Eye (tissue), 1 donor: ENCODE results near the gene PLXNA4.

Experiments
- DNase-seq: peaks from one replicate; pipeline ENCODE4 v3.0.0-alpha.2; 2015

Gene PLXNA4

DNA sequence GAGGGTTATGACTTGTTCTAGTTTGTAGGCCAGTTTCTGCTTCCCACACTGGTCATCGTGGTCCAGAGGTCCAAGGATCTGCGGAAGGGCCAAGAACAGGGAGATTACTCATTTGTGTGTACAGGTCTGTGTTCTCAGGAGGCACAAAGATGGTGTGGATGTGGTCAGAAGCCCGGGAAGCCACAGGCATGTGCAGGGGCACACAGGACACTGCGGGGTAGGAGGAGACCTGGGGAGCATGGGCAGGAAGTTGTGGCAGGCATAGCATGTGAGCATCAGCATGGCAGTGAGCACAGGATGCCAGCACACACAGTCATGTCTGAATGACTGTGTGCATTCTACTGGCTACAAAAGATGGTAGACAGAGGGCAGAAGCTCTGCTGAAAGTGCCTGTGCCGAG lies 445.8 kb downstream of the PLXNA4 start:
- DNase-seq: no peak

DNA sequence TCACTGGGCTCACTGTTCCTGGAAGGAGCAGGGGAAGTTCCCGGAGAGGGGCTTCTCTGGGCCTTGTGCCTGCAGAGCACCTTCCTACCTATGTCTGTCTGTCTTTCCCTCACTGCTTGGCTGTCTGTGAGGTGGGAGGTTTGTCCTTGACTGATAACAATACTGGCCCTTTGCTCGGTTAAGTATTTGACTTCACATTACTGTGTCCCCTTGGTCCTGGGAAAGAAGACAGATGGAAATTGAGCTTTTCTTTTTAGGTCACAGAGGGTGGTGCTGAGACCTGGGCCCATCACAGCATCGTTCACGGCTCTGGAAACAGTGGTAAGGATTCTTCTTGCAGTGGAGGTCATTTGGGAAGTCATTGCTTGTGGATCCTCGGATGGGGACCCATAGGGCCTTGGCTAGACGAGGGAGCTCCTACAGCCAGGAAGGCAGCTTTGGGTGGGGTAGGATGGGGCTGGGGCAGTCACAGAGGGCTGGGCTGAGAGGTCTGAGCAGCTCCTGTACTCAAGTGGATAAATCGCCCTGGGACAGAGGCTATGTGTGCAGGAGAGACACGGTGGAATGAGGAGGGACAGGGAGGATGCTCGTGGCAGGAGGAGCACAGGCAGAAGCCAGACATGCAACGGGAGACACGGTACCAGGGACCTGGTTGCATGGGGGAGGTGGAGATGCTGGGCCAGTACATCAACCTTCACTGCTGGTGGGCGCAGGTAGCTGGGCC lies 450.2 kb downstream of the PLXNA4 start:
- no peak for DNase-seq

DNA sequence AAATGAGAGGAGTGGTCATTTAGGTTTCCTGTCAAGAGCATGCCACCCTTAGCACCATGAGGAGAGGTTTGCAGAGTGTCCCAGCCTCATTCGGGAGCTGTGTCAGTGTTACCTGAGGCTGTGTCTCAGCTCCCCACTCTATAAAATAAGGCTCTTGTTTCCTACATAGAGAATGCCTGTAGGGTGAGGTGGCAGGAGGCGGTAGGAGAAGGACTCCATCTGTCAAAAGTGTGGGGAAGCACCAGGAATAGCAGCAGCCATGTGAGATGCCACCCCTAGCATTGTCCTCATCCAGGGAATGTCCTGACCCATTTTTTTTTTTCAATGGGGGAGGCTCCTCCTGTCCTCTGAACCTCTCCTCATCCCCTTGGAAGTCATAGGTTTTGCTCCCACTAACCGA lies 451.2 kb downstream of the PLXNA4 start:
- no peak for DNase-seq

DNA sequence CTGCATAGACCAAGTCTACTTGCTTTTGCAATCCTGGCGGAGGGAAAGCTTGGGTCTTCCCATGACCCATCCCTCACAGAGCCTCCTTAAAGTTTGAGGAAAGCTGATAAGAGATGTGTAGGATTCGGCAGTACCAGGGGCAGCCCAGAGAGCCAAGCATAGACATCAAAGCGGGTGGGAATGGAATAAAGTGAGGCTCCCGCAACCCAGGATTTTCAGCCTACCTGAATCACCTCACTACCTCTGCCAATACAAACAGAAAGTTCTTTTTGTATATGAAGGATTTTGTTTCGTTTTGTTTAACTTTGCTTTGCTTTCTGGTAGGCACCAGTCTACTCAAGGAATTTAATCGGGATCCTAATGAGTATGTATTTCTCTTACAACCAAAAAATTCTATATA lies 451.7 kb downstream of the PLXNA4 start:
- no peak for DNase-seq

DNA sequence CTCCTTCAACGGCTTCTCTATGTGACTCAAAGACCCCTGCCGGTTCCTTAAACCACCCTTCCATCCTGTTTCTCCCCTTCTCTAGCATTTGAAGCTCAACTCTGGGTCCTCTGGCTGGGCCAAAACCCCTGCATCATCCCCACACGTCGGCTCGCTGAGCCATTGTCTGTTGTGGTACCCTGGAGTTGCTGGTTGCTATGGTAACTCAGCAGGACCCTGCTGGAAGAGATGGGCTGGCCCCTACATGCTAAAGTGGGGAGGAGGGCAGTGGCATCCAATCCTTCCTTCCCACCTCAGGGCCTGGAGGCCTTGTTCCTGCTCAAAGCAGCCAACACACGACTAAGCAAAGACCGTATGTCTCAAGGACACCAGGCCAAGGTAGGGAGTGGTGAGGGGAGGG lies 452.5 kb downstream of the PLXNA4 start:
- DNase-seq: no peak

DNA sequence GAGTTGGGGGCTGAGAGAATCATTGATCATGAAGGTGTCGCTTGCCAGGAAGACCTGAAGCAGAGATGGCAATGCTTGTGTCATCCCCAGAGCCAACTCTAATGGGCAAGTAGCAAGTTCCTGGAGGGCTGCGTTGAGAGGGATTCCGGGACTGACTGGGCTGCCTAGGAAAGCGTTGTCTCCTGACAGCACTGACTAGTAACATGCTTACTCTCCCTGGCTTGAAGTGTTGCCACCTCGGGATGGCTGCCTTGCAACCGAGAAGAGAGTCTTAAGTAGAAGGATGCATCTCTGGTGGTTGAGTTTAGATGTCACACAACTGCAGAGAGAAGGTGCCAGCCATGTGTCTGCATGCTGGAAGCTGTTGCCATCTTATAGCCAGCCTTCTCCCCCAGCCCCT lies 453.4 kb downstream of the PLXNA4 start:
- no peak for DNase-seq

DNA sequence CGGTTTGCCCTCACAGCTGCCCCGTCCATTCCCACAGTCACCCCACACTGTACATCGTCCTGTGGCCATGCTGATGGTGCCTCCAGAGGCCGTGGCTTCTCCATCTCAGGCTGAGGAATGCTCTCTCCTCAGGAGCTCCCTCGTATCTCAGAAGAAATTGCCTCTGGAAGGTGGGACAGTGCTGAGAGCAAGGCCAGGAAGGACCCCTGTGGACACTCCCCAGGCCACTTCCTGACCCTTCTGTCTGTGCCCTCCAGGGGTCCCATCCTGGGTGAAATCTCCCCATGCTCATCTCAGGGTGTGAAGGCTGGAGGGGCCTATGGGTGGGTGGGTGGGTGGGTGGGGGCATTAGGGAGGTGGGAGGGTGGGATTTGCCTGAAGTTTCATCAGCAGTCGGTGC lies 454.3 kb downstream of the PLXNA4 start:
- DNase-seq: no peak

DNA sequence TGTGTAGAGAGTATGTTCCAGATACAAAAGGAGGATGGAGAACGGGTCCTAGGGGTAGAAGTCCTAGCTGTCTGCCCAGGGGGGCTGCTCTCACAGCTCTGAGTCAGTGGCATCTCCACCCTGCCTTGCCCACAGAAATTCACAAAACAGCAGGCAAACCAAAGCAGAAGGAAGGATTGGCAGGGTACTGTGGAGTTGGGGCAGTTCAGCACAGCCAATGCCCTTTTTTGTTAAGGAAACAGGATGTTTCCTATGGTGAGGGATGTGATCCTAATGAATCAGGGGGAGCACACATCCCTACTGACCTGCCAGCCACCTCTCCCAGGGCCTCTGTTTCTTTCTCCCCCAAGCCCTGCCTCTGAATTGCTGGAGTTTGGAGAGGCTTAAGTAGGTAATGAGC lies 457.6 kb downstream of the PLXNA4 start:
- no peak for DNase-seq

DNA sequence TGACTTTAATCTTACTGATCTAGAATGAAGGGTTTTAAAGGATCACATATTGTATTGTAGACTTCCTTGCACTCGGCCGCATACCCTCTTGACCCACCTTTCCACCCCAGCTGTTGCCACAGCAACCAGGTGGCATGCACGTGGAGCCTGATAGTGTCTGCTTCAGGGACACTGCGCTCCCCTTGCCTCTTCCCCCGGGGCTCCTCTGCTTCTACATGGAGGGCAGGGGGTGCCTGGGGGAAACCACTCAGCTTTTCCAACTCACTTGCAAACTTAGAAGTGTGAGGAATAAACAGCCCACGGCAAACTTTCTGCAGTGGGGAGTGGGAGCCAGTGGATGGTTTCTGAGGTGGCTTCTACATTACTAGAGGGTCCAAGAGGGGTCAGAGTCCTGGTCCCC lies 458.6 kb downstream of the PLXNA4 start:
- DNase-seq: no peak

DNA sequence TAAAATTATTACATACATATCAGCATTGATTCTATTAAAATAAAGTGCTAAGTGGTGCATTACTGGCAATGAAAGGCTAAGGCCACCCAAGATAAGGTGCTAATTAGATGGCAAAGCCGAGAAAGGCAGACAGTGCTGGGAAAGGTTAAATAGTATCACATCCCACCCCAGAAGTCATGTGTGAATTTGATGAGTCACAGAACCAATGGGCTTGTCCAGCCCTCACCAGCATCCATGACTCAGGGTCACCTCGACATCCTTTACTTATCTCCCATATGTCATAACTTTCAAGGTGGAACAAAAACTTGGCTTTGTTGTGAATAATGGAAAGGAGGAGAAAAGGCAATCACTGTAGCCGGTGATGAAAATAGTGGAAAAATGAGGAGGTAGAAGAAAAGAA lies 459.1 kb downstream of the PLXNA4 start:
- no peak for DNase-seq

DNA sequence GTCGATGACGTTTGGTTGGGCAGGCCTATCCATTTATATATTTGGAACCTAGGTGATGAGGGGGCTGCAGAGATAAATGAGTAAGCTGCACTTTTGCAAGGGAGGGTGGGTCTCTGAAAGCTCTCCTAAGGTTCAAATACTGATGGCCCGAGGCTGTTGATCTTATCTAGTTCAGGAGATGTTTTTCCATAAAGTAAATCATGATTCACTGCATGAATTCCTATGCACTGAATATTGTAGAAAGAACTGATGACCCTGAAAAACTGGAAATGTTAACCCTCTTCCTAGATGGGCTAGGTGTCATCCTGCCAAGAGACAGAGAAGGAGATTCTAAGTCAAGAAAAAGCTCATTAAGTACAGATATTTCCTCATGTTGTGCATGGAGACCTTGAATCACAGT lies 459.9 kb downstream of the PLXNA4 start:
- no peak for DNase-seq

DNA sequence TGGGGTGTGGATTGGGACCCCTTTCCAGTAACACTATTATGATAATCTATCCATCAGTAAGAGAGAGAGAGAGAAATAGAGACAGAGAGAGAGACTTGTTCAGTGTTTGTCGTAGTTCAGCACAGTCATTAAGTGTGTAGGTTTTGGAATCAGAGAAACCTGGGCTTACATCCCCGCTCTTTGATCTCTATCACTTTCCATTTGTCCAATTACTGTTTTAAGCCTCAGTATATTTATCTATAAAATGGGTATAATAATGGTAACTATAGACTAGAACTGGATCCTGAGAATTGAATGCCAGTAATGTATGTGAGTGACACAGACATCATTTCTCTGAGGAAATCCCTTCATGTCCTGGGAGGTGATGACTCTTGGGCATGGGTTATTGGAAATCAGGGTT lies 460.5 kb downstream of the PLXNA4 start:
- DNase-seq: no peak

DNA sequence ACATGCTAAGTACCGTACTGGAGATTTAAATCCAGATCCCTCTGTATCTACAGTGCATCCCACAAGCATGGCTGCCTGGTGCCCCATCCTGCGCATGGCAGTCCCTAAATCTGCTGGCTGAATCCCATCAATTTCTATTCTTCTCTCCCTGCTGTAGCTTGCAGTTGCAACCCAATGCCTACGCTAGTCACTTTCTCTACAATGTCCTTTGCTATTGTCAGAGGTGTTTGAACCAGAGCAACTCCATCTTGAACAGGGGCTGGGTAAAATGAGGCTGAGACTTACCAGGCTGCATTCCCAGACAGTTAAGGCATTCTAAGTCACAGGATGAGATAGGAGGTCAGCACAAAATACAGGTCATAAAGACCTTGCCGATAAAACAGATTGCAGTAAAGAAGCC lies 461.2 kb downstream of the PLXNA4 start:
- no peak for DNase-seq

DNA sequence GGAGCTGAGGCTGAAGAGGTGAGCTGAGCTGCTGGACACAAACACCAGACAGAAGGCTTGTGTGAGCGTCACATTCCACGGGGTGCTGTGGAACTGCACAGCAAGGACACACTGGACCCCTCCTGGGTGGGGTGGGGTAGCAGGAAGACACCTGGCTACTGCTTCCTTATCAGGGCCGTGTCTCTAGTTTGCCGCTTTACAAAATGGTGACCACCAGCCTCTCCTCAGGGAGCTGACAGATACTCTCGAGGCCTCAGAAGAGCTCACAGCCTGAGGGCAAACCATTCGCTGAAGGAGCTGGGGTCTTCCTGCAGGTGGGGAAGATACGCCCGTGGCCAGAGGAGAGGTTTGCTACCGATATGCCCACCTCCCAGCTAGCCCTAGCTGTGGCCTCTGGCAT lies 461.9 kb downstream of the PLXNA4 start:
- no peak for DNase-seq

DNA sequence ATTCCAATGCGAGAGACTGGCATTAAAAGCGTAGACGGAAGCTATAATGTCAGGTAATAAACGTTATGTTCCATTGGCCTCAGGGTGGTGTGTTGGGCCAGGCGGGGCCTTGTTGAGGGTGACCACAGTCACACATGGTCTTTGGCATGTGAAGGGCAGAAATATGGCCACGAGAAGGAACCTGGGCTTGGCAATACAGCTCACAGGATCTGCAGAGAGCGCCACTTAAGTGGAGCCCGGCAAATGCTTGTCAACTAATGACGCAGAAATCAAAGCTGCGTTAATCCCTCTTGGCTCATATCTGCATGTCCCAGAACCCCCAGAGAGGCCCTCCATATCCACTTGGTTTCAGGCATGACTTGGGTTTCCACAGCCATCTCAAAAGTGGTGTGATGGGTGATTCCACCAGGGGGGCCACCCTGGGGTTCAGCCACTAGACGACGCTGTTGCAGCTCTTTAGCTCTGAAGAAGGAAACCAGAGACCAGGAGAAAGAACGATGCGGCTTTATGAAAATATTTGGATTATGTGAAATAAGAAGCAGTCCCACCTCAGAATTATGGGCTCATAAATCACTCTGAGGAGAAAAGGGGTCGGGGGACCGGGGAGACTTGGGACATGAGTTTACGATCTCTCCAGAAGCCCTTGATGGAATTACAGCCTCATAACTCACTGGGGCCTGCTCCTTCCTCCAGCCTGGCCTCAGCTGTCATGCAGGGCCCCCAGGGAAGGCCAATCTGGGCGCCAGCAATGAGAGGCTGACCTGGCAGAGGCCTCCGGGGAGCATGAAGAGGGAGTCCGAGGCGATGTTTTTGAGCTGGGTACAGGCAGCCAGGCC lies 462.5 kb downstream of the PLXNA4 start:
- DNase-seq: peak; percentile 34

DNA sequence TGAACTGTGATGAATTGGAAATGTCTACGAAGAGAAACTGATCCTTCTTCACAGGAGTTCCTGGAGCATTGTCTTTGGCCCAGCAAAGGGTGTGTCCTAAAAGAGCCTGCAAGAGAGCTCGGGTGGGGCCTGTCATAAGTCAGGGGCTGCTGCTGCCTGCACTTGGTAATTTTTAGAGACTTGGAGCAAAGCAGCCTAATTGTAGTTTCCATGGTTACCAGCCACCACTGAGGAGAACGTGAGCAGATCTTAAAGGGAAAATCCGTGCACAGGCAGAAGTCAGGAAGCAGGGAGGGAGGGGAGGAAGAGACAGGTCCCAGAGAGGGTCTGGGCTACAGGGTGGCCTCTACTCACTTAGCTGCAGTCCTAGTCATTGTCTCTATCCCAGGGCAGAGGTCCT lies 463.6 kb downstream of the PLXNA4 start:
- peak; percentile 30 for DNase-seq

DNA sequence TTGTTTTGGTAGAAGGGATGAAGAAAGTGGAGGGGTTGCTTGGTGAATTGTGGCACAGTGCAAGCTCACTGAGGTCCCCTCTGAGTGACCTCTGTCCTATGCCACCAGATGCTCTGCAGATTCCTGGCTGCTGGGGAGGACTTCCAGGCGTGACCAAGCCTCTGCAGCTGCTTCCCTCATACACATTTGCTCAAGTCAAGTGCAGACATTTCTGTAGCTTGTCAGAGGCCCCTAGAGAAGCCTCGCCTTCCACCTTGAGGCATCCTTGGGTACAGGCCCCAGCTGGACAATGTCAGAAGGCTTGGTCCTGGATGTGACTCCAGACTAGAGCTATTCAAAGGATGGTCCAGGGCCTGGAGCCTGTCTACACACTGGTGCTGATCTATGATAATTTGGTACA lies 464.2 kb downstream of the PLXNA4 start:
- DNase-seq: peak; percentile 29

DNA sequence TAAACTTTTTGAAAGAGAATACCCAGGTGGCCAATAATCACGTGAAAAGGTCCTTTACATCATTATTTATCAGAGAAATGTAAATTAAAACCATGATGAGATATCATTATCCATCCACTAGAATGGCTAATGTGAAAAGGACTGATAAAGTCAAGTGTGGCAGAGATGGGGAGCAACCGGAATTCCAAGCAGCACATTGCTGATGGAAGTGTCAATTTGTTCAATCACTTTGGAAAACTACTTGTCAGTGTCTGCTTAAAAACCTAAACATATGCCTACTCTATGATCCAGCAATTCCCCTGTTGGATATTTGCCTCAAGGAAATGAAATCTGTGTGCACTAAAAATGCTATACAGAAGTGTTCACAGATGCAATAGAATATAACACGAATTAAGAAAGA lies 465.6 kb downstream of the PLXNA4 start:
- no peak for DNase-seq

DNA sequence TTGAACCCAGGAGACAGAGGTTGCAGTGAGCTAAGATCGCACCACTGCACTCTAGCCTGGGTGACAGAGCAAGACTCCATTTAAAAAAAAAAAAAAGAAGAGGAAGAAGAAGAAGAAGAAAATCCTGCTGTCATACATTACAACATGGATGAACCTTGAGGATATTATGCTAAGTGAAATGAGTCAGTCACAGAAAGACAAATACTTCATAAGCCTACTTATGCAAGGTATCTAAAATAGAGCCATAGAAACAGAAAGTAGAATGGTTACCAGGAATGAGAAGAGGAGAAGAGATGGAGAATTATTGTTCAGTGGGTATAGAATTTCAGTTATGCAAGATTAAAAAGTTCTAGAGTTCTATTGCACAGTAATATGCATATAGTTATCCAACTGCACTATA lies 466.5 kb downstream of the PLXNA4 start:
- no peak for DNase-seq

DNA sequence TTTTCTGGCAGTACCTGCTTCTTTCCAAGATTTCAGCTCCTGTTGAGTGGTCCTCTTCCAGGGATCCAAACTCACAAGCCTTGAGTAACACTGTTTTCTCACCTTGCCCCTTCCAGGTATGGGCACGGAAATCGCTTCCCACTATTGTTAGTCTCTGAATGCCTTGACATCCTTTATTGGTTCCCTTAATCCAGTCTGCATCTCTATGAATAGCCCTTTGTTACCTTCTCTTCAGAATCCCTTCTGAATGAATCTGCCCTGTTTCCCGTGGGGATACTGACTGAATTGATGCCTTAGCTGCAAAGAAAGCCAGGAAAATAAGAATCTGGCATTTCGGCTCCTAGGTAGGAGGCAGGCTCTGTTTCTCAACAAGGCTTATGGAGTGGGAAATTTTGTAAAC lies 467.7 kb downstream of the PLXNA4 start:
- DNase-seq: no peak

DNA sequence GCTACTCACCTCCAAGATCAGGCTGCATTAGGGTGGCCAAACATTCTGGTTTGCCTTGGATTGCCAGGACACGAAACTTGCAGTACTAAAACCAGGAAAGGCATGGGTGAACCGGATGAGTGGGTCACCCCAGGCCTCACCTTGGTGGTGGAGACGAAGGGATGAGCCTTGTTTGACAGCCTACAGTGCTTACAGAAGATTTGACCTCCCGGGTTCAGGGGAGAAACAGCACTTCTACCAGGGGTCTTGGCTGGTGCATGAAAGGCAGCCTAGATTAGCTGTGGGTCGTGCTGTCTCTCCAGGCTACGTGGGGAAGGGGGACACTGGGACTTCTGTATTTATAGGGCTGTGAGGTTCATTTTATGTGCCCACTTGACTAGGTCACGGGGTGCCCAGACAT lies 469.8 kb downstream of the PLXNA4 start:
- no peak for DNase-seq

DNA sequence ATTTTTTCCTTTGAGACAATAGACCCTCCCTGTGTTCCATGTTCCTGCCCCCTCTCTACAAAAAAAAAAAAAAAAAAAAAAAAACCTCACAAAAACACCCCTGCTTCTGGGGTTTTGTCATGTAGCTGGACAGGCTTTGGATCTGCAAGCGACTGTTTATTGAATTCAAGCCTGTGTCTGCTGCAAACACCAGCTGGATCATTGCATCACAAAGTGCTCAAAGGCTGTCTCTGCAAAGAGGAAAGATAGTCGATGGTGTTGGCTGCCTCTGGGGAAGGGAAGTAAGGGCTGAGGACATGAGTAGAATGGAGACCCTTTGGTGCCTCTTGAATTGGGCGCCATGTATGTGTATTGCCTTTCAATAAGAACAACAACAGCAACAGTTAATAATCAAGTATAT lies 471.2 kb downstream of the PLXNA4 start:
- no peak for DNase-seq

DNA sequence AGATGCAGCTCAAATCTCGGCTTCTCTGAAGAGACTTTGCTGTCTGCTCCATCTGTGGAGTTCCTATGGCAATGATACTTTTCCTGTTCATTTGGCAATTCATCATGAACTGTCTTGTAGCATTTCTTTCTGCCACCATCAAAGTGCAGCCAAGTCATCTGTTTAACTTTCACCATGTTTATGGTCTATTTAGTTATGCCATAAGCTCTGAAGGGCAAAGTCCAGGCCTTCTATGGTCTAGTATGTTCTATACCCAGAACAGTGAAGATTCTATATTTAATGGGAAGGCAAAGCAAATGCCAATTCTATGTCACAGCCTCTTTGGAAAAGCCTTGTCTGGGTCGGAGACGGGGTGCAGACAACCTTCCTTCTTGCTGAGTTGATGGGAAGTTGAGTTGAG lies 472.6 kb downstream of the PLXNA4 start:
- peak; percentile 35 for DNase-seq

DNA sequence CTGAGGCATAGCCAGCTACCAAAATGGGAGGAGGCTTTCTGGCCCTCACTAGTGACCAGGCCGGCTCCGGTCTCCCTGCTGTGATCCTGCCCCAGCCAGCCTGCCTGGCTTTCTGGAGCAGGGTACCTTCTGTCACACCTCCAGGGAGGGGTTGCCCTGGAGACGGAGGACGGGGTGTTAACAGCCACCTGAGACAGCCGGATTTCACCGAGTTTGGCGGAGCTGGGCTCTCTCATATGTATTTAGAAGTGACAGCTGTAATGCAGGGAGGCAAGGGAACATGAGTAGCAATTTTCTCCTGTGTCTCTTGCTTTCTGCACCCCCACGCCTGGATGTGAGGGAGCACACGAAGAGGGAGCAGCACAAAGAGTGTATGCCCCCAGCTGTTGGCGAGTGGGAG lies 473.3 kb downstream of the PLXNA4 start:
- DNase-seq: no peak

DNA sequence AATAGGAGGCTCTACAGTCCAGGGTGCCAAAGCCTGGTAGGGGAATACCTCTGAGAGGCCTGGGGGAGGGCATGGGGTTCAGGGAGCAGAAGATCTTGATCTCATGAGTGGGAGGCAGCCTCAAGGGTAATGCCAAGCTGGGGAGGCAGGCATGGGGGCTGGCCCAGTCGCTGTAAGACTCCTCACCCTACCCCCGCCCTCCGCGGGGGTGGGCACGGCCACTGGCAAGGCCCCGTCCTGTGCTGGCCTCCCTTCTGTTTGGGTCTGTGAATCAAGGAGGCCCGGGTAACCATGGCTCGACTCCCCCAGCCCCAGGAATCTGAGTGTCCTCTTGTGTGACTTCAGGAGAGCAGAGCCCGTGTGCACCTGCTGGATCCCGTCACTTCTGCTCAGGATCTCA lies 473.9 kb downstream of the PLXNA4 start:
- no peak for DNase-seq
